SU-DHL-6 (cell line): ENCODE measurements around the gene SERPINH1.

Experiments
- CTCF ChIP-seq: fragments of 200-600 bp; sonication (generic); IDR thresholded peaks from one replicate; pipeline ENCODE4 v1.5.1; 2017; ENCODE audit warnings: antibody characterized with exemption, mild to moderate bottlenecking, low read length, moderate library complexity; ENCODE audit not compliant: insufficient read depth, poor library complexity, severe bottlenecking
- EZH2phosphoT487 ChIP-seq: fragments of 200-600 bp; sonication (generic), shearing (Covaris generic); conservative IDR thresholded peaks from 2 replicates; pipeline ENCODE4 v1.6.1; 2018; ENCODE audit warnings: mild to moderate bottlenecking, antibody characterized with exemption, low read length, moderate library complexity, mixed read lengths

GRCh38 chr11:75611823-75612222, 49.8 kb downstream of the SERPINH1 start:
- TF ChIP-seq CTCF, result no peak
- TF ChIP-seq EZH2phosphoT487, result no peak
